ENCODE data around the gene TSPAN18. TPM values are rescaled to one million over a fixed set of nuclear protein-coding genes. Genes with fewer than 3 reads are reported as not detected.

Gene TSPAN18
- total and polyA plus RNA-seq, 2 experiments from 2014 or later = 6.0 to 10.6 TPM

- Histone ChIP-seq H3K4me1 (ENCODE audit: insufficient read depth) (peaks cover 9% of the 10 kb centered on the region), H3K4me3 (no peak overlapping the region), H2AFZ (no peak overlapping the region), H3K27ac (ENCODE audit: low read depth) (no peak overlapping the region), H3K79me2 (replicated peaks; ENCODE audit: insufficient read depth) (no peaks in the 10 kb centered on the region), H3F3A (replicated peaks; ENCODE audit: low read depth) (no peaks in the 10 kb centered on the region), H3K36me3 (ENCODE audit: insufficient read depth) (no peaks in the 10 kb centered on the region), H3K4me2 (no peak overlapping the region), H3K9me2 (ENCODE audit: insufficient read depth) (no peaks in the 10 kb centered on the region), H4K20me1 (replicated peaks; ENCODE audit: insufficient read depth) (no peaks in the 10 kb centered on the region), H3K27me3 (ENCODE audit: insufficient read depth) (no peaks in the 10 kb centered on the region)
- no peak for ATAC-seq
- TF ChIP-seq STAT1 (IDR thresholded peaks at IDR 0.05; ENCODE audit: unreplicated experiment) = no peak
- TF ChIP-seq ZNF114 (CRISPR knock-in tag; IDR thresholded peaks at IDR 0.05) = no peak
- TF ChIP-seq, protein P1, sequence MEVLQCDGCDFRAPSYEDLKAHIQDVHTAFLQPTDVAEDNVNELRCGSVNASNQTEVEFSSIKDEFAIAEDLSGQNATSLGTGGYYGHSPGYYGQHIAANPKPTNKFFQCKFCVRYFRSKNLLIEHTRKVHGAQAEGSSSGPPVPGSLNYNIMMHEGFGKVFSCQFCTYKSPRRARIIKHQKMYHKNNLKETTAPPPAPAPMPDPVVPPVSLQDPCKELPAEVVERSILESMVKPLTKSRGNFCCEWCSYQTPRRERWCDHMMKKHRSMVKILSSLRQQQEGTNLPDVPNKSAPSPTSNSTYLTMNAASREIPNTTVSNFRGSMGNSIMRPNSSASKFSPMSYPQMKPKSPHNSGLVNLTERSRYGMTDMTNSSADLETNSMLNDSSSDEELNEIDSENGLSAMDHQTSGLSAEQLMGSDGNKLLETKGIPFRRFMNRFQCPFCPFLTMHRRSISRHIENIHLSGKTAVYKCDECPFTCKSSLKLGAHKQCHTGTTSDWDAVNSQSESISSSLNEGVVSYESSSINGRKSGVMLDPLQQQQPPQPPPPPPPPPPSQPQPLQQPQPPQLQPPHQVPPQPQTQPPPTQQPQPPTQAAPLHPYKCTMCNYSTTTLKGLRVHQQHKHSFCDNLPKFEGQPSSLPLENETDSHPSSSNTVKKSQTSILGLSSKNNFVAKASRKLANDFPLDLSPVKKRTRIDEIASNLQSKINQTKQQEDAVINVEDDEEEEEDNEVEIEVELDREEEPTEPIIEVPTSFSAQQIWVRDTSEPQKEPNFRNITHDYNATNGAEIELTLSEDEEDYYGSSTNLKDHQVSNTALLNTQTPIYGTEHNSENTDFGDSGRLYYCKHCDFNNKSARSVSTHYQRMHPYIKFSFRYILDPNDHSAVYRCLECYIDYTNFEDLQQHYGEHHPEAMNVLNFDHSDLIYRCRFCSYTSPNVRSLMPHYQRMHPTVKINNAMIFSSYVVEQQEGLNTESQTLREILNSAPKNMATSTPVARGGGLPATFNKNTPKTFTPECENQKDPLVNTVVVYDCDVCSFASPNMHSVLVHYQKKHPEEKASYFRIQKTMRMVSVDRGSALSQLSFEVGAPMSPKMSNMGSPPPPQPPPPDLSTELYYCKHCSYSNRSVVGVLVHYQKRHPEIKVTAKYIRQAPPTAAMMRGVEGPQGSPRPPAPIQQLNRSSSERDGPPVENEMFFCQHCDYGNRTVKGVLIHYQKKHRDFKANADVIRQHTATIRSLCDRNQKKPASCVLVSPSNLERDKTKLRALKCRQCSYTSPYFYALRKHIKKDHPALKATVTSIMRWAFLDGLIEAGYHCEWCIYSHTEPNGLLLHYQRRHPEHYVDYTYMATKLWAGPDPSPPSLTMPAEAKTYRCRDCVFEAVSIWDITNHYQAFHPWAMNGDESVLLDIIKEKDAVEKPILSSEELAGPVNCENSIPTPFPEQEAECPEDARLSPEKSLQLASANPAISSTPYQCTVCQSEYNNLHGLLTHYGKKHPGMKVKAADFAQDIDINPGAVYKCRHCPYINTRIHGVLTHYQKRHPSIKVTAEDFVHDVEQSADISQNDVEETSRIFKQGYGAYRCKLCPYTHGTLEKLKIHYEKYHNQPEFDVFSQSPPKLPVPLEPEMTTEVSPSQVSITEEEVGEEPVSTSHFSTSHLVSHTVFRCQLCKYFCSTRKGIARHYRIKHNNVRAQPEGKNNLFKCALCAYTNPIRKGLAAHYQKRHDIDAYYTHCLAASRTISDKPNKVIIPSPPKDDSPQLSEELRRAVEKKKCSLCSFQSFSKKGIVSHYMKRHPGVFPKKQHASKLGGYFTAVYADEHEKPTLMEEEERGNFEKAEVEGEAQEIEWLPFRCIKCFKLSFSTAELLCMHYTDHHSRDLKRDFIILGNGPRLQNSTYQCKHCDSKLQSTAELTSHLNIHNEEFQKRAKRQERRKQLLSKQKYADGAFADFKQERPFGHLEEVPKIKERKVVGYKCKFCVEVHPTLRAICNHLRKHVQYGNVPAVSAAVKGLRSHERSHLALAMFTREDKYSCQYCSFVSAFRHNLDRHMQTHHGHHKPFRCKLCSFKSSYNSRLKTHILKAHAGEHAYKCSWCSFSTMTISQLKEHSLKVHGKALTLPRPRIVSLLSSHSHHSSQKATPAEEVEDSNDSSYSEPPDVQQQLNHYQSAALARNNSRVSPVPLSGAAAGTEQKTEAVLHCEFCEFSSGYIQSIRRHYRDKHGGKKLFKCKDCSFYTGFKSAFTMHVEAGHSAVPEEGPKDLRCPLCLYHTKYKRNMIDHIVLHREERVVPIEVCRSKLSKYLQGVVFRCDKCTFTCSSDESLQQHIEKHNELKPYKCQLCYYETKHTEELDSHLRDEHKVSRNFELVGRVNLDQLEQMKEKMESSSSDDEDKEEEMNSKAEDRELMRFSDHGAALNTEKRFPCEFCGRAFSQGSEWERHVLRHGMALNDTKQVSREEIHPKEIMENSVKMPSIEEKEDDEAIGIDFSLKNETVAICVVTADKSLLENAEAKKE (CRISPR knock-in tag; IDR thresholded peaks at IDR 0.05) = no peak
- TF ChIP-seq EZH2phosphoT487 (IDR thresholded peaks at IDR 0.05; ENCODE audit: unreplicated experiment) = no peak
- TF ChIP-seq CREB1 (CRISPR knock-in tag; IDR thresholded peaks at IDR 0.05; ENCODE audit: low read depth) = no peak
- TF ChIP-seq JUNB (IDR thresholded peaks at IDR 0.05; ENCODE audit: unreplicated experiment) = no peak
- TF ChIP-seq ETS1 (IDR thresholded peaks at IDR 0.05) = no peak
- no peak for TF ChIP-seq NANOG (IDR thresholded peaks at IDR 0.05; ENCODE audit: borderline replicate concordance)
- TF ChIP-seq ZNF331 (CRISPR knock-in tag; IDR thresholded peaks at IDR 0.05; ENCODE audit: low read depth) = no peak
- no peak for TF ChIP-seq CTCF (conservative IDR thresholded peaks at IDR 0.05; ENCODE audit: low read depth in 2 of 2)
- TF ChIP-seq POLR2AphosphoS5 (IDR thresholded peaks at IDR 0.05; ENCODE audit: low read depth) = no peak
- no peak for TF ChIP-seq EZH2 (IDR thresholded peaks at IDR 0.05; ENCODE audit: low read depth, unreplicated experiment)
- TF ChIP-seq REST (IDR thresholded peaks at IDR 0.05; ENCODE audit: unreplicated experiment) = no peak
- Mint-ChIP-seq H3K4me3 (no peak overlapping the region), H3K4me1 (peaks cover 40% of the 10 kb centered on the region), H3K36me3 (ENCODE audit: low read depth) (no peaks in the 10 kb centered on the region; the same call in 2 of the 3 replicates), H3K27ac (no peak overlapping the region), H3K9me3 (no peaks in the 10 kb centered on the region), H3K27me3 (ENCODE audit: insufficient read depth, low read depth, poor library complexity) (peaks cover 9% of the 10 kb centered on the region)
- DNase-seq (ENCODE audit: low spot score) = no peak
Observed at GRCh38 chr11:44853666-44854065, 126.9 kb downstream of the TSPAN18 start.

Data from GM23338 (cell line).